BE2C (cell line): ENCODE results near the gene CYTH3.
"Not testable (repeated sequence)": the region's sequence is repeated elsewhere in the genome, so short reads cannot be mapped to it uniquely, and the experiment has no call there.

Experiments
- DNase-seq: peaks from one replicate; pipeline ENCODE4 v3.0.0-alpha.2; 2020
- H3K27me3 ChIP-seq: fragments of 250-450 bp; sonication (Bioruptor Pico); 2 replicates; pipeline ENCODE4 v1.5.1; 2020; ENCODE audit warnings: mild to moderate bottlenecking
- H3K36me3 ChIP-seq: fragments of 250-450 bp; sonication (Bioruptor Pico); 2 replicates; pipeline ENCODE4 v1.5.1; 2020; ENCODE audit warnings: mild to moderate bottlenecking
- H3K4me1 ChIP-seq: fragments of 250-450 bp; sonication (Bioruptor Pico); 2 replicates; pipeline ENCODE4 v1.5.1; 2020
- H3K4me3 ChIP-seq: 2 replicates; pipeline ENCODE4 v1.5.1; 2011; ENCODE audit warnings: low read depth, low read length
- H3K9me3 ChIP-seq: fragments of 250-450 bp; sonication (Bioruptor Pico); 2 replicates; pipeline ENCODE4 v1.5.1; 2020
- TF ChIP-seq, protein P1 (sequence below): IDR thresholded peaks from 2 replicates; pipeline ENCODE4 v1.5.1; 2012; ENCODE audit warnings: mild to moderate bottlenecking, low read depth, low read length

CYTH3 gene

GRCh38 chr7:6227294-6227846, 45.1 kb downstream of the CYTH3 start:
- H3K4me1 ChIP-seq: peaks cover 14% of the 10 kb centered on the region; the same call in 1 of the 2 replicates
- no peaks in the 10 kb centered on the region for H3K27me3 ChIP-seq
- no peak overlapping the region for H3K4me3 ChIP-seq
- no peak for DNase-seq
- H3K9me3 ChIP-seq: no peaks in the 10 kb centered on the region
- H3K36me3 ChIP-seq: no peaks in the 10 kb centered on the region
- TF ChIP-seq, protein P1, sequence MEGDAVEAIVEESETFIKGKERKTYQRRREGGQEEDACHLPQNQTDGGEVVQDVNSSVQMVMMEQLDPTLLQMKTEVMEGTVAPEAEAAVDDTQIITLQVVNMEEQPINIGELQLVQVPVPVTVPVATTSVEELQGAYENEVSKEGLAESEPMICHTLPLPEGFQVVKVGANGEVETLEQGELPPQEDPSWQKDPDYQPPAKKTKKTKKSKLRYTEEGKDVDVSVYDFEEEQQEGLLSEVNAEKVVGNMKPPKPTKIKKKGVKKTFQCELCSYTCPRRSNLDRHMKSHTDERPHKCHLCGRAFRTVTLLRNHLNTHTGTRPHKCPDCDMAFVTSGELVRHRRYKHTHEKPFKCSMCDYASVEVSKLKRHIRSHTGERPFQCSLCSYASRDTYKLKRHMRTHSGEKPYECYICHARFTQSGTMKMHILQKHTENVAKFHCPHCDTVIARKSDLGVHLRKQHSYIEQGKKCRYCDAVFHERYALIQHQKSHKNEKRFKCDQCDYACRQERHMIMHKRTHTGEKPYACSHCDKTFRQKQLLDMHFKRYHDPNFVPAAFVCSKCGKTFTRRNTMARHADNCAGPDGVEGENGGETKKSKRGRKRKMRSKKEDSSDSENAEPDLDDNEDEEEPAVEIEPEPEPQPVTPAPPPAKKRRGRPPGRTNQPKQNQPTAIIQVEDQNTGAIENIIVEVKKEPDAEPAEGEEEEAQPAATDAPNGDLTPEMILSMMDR: no peak

DNA sequence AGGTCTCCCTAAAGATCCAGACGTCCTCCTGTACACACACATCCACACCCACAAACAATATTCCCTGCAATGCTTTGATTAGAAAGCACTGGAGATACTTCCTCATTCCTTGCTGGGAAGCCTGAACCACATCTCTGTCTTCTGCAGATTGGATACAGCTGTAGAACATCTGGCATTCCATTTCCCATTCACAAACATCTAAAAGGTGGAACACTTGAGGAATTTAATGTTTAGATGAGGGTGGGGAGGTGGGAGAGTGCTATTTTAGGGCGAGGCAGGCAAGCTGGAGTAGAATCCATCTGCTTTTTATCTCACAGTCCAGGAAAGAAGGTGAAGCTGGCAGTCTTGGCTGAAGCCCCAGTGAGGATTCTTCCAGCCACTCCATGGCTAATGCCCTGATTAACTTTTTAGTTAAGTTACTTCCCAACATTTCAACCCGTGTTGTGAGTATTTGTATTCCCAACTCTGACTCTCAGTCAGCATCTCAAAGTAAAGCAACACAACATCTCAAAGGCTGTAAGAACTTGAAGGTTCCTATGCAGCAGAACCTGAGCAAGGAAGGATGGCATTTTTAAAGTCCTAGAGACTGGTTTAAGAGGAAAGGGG, 46.1 kb downstream of the CYTH3 start:
- no peaks in the 10 kb centered on the region for H3K36me3 ChIP-seq
- no peak overlapping the region for H3K4me3 ChIP-seq
- no peak for DNase-seq
- TF ChIP-seq, protein P1: no peak
- no peaks in the 10 kb centered on the region for H3K27me3 ChIP-seq
- H3K9me3 ChIP-seq: no peaks in the 10 kb centered on the region
- peaks cover 14% of the 10 kb centered on the region; the same call in 1 of the 2 replicates for H3K4me1 ChIP-seq

DNA sequence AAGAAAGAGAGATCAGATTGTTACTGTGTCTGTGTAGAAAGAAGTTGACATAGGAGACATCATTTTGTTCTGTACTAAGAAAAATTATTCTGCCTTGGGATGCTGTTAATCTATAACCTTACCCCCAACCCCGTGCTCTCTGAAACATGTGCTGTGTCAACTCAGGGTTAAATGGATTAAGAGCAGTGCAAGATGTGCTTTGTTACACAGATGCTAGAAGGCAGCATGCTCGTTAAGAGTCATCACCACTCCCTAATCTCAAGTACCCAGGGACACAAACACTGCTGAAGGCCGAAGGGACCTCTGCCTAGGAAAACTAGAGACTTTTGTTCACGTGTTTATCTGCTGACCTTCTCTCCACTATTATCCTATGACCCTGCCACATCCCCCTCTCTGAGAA, 49.0 kb downstream of the CYTH3 start:
- H3K27me3 ChIP-seq, H3K4me1 ChIP-seq: not testable (repeated sequence)

DNA sequence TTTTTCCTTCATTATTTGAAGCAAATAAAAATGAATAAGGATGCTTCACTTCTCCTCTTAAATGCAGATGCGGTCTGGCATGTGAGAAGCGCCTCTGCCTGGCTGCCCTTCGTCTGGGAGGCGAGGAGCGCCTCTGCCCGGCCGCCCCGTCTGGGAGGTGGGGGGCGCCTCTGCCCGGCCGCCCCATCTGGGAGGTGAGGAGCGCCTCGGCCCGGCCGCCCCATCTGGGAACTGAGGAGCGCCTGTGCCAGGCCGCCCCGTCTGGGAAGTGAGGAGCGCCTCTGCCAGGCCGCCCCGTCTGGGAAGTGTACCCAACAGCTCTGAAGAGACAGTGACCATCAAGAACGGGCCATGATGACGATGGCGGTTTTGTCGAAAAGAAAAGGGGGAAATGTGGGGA, 49.4 kb downstream of the CYTH3 start:
- H3K4me1 ChIP-seq, DNase-seq, H3K27me3 ChIP-seq, H3K4me3 ChIP-seq, H3K9me3 ChIP-seq, H3K36me3 ChIP-seq: not testable (repeated sequence)

More for the DNA sequence above, 49.0 kb downstream of the CYTH3 start:
- not testable (repeated sequence) for H3K9me3 ChIP-seq, H3K36me3 ChIP-seq, DNase-seq, H3K4me3 ChIP-seq

- no peak for DNase-seq
- Histone ChIP-seq H3K36me3 (no peaks in the 10 kb centered on the region), H3K27me3 (no peaks in the 10 kb centered on the region), H3K4me1 (no peaks in the 10 kb centered on the region), H3K9me3 (no peaks in the 10 kb centered on the region), H3K4me3 (no peak overlapping the region)
- TF ChIP-seq, protein P1: no peak
Observed at GRCh38 chr7:6221340-6222319, 50.8 kb downstream of the CYTH3 start.

DNA sequence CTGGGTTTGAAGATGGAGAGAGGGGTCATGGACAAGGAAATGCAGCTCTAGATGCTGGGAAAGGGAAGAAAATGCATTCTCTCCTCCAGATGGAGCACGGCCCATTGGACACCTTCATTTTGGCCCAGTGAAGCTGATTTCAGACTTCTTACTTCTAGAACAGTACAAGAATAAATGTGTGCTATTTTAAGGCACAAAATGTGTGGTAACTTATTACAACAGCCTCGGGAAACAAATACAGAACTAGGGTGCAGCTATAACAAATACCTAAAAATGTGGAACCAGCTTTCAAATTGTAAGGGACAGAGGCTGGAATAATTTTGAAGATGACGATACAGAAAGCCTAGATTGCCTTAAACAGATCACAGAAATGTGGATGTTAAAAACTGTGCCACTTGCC, 54.1 kb downstream of the CYTH3 start:
- TF ChIP-seq, protein P1: no peak
- DNase-seq: no peak
- no peaks in the 10 kb centered on the region for H3K4me1 ChIP-seq
- no peak overlapping the region for H3K4me3 ChIP-seq
- no peaks in the 10 kb centered on the region for H3K36me3 ChIP-seq
- H3K27me3 ChIP-seq: no peaks in the 10 kb centered on the region
- no peaks in the 10 kb centered on the region for H3K9me3 ChIP-seq

GRCh38 chr7:6212008-6212407, 60.4 kb downstream of the CYTH3 start:
- Histone ChIP-seq H3K9me3 (no peaks in the 10 kb centered on the region), H3K36me3 (no peaks in the 10 kb centered on the region), H3K4me3 (no peak overlapping the region), H3K27me3 (no peaks in the 10 kb centered on the region), H3K4me1 (no peaks in the 10 kb centered on the region)
- no peak for DNase-seq
- TF ChIP-seq, protein P1: no peak
